CD4-positive, alpha-beta T cell treated with Interleukin-6 at 100 ng/mL for 8 hours (primary cell): Measurements from ENCODE around the gene LPGAT1.

Experiments
- DNase-seq: peaks from one replicate; pipeline ENCODE4 v3.0.0-alpha.2; 2020; ENCODE audit warnings: mixed read lengths, low spot score

The LPGAT1 gene

GRCh38 chr1:211828584-211829342 is 1.8 kb downstream of the LPGAT1 start:
- no peak for DNase-seq

- DNase-seq, result no peak
These were observed 3.5 kb downstream of the LPGAT1 start for GRCh38 chr1:211827051-211827450.

- no peak for DNase-seq
These were observed 4.6 kb downstream of the LPGAT1 start for GRCh38 chr1:211825980-211826379.

GRCh38 chr1:211822677-211823407 is 7.7 kb downstream of the LPGAT1 start:
- no peak for DNase-seq

GRCh38 chr1:211816586-211816985 is 14.0 kb downstream of the LPGAT1 start:
- DNase-seq, result no peak

GRCh38 chr1:211814313-211814712 is 16.2 kb downstream of the LPGAT1 start:
- DNase-seq, result no peak

GRCh38 chr1:211813590-211813989 is 17.0 kb downstream of the LPGAT1 start:
- no peak for DNase-seq

- no peak for DNase-seq
These were observed 18.0 kb downstream of the LPGAT1 start for GRCh38 chr1:211812584-211812983.

- DNase-seq, result no peak
These were observed 18.7 kb downstream of the LPGAT1 start for GRCh38 chr1:211811848-211812247.

GRCh38 chr1:211811126-211811525 is 19.4 kb downstream of the LPGAT1 start:
- no peak for DNase-seq

GRCh38 chr1:211808475-211808874 is 22.1 kb downstream of the LPGAT1 start:
- DNase-seq, result no peak

- no peak for DNase-seq
These were observed 25.6 kb downstream of the LPGAT1 start for GRCh38 chr1:211804915-211805314.

GRCh38 chr1:211800925-211801607 is 29.5 kb downstream of the LPGAT1 start:
- no peak for DNase-seq

GRCh38 chr1:211797994-211798393 is 32.6 kb downstream of the LPGAT1 start:
- DNase-seq, result no peak

- DNase-seq, result no peak
These were observed 38.6 kb downstream of the LPGAT1 start for GRCh38 chr1:211791979-211792378.

GRCh38 chr1:211789641-211790464 is 40.7 kb downstream of the LPGAT1 start:
- DNase-seq, result no peak

- no peak for DNase-seq
These were observed 41.9 kb downstream of the LPGAT1 start for GRCh38 chr1:211788626-211789025.

- no peak for DNase-seq
These were observed 46.7 kb downstream of the LPGAT1 start for GRCh38 chr1:211783897-211784296.

- no peak for DNase-seq
These were observed 47.3 kb downstream of the LPGAT1 start for GRCh38 chr1:211783266-211783665.

- no peak for DNase-seq
These were observed 49.3 kb downstream of the LPGAT1 start for GRCh38 chr1:211781260-211781659.

- DNase-seq, result no peak
These were observed 55.4 kb downstream of the LPGAT1 start for GRCh38 chr1:211775170-211775569.

- no peak for DNase-seq
These were observed 65.9 kb downstream of the LPGAT1 start for GRCh38 chr1:211764701-211765100.
